Mesodermal cell (in vitro differentiated cells): Measurements from ENCODE around the gene AP1S2. TPM values are rescaled to one million over a fixed set of nuclear protein-coding genes. Genes with fewer than 3 reads are reported as not detected.
"Not testable (repeated sequence)": the region's sequence is repeated elsewhere in the genome, so short reads cannot be mapped to it uniquely, and the experiment has no call there.

Source experiments
- H3K27ac ChIP-seq: 2 replicates; pipeline ENCODE4 v1.7.0; 2013; ENCODE audit warnings: mild to moderate bottlenecking, low read depth, low read length, moderate library complexity; ENCODE audit not compliant: severe bottlenecking
- H3K36me3 ChIP-seq: 2 replicates; pipeline ENCODE4 v1.7.1; 2013; ENCODE audit warnings: mild to moderate bottlenecking, low read length, moderate library complexity; ENCODE audit not compliant: control insufficient read depth, insufficient read depth
- H3K4me1 ChIP-seq: one replicate; pipeline ENCODE4 v1.7.1; 2013; ENCODE audit warnings: mild to moderate bottlenecking, low read length; ENCODE audit not compliant: insufficient read depth, control insufficient read depth, poor library complexity, severe bottlenecking
- H3K4me3 ChIP-seq: 2 replicates; pipeline ENCODE4 v1.7.0; 2013; ENCODE audit warnings: low read length, control low read depth, mild to moderate bottlenecking; ENCODE audit not compliant: insufficient read depth, poor library complexity, severe bottlenecking; ENCODE audit errors: extremely low read depth
- H3K9me3 ChIP-seq: 2 replicates; pipeline ENCODE4 v1.7.1; 2013; ENCODE audit warnings: mild to moderate bottlenecking, low read length, moderate library complexity; ENCODE audit not compliant: control insufficient read depth
- WGBS, 2 experiments: methylation state at CpG; one replicate each; pipeline ENCODE4 v1.1.5; 2013; ENCODE audit warnings: missing lambda C conversion rate in 2 of 2; ENCODE audit not compliant: insufficient coverage in 2 of 2; 5-methylcytosine and 5-hydroxymethylcytosine counted together
- polyA plus RNA-seq, 2 experiments: library from polyadenylated mRNA; stranded (reverse); fragments of 50-300 nt; gene quantifications; one replicate each; pipeline ENCODE4 v1.2.3, GENCODE V29; 2013

AP1S2 gene
- 133 TPM for polyA plus RNA-seq (2013, experiment 1 of 2)
- 145 TPM for polyA plus RNA-seq (2013, experiment 2 of 2)

- H3K4me3 ChIP-seq: peak within 1 kb of the TSS; percentile 62
- H3K27ac ChIP-seq: peak within 1 kb of the TSS; percentile 66
- peaks cover 7% of the 10 kb centered on the region for H3K36me3 ChIP-seq
- H3K4me1 ChIP-seq: peaks cover 6% of the 10 kb centered on the region
- 0% methylated on average over 23 to 40 of the region's 85 CpGs for WGBS, 2 experiments
- no peaks in the 10 kb centered on the region for H3K9me3 ChIP-seq
Measured at GRCh38 chrX:15854712-15855567, at the start of gene AP1S2. Gene AP1S2 (minus strand): TSS chrX:15854813. CDS start chrX:15852524, 2,289 bp downstream.

- no peaks in the 10 kb centered on the region for H3K36me3 ChIP-seq
- no peak overlapping the region for H3K4me3 ChIP-seq
- H3K4me1 ChIP-seq: no peaks in the 10 kb centered on the region
- H3K27ac ChIP-seq: no peak overlapping the region
- WGBS, 2 experiments: 100% methylated on average over 1 of the region's 5 CpGs; no CpG with 5 or more reads in 1 of the 2 experiments
- H3K9me3 ChIP-seq: no peaks in the 10 kb centered on the region
Measured at GRCh38 chrX:15903186-15903681, 48.6 kb upstream of the AP1S2 start.

- H3K27ac ChIP-seq: no peak overlapping the region
- no peaks in the 10 kb centered on the region for H3K4me1 ChIP-seq
- WGBS, 2 experiments: 95% methylated on average over 3 of the region's 4 CpGs; no CpG with 5 or more reads in 1 of the 2 experiments
- no peaks in the 10 kb centered on the region for H3K9me3 ChIP-seq
- H3K4me3 ChIP-seq: no peak overlapping the region
- H3K36me3 ChIP-seq: no peaks in the 10 kb centered on the region
Measured at GRCh38 chrX:15895334-15895733, 40.7 kb upstream of the AP1S2 start.

GRCh38 chrX:15894724-15895123, 40.1 kb upstream of the AP1S2 start:
- no peaks in the 10 kb centered on the region for H3K36me3 ChIP-seq
- no peak overlapping the region for H3K27ac ChIP-seq
- H3K4me1 ChIP-seq: no peaks in the 10 kb centered on the region
- no peak overlapping the region for H3K4me3 ChIP-seq
- WGBS, 2 experiments: 100% methylated on average over 1 of the region's 3 CpGs; no CpG with 5 or more reads in 1 of the 2 experiments
- H3K9me3 ChIP-seq: no peaks in the 10 kb centered on the region

- no CpG with 5 or more reads among the region's 2 CpGs for WGBS, 2 experiments
- Histone ChIP-seq H3K4me1 (peaks cover 6% of the 10 kb centered on the region), H3K27ac (no peak overlapping the region), H3K4me3 (no peak overlapping the region), H3K9me3 (no peaks in the 10 kb centered on the region), H3K36me3 (no peaks in the 10 kb centered on the region)
Measured at GRCh38 chrX:15890463-15890862, 35.9 kb upstream of the AP1S2 start.

- Histone ChIP-seq H3K36me3 (no peaks in the 10 kb centered on the region), H3K27ac (no peak overlapping the region), H3K4me1 (peaks cover 6% of the 10 kb centered on the region), H3K9me3 (no peaks in the 10 kb centered on the region), H3K4me3 (no peak overlapping the region)
- 74 to 87% methylated on average over 3 to 5 of the region's 5 CpGs for WGBS, 2 experiments
Measured at GRCh38 chrX:15888062-15888461, 33.4 kb upstream of the AP1S2 start.

GRCh38 chrX:15883540-15883863, 28.9 kb upstream of the AP1S2 start:
- no peaks in the 10 kb centered on the region for H3K36me3 ChIP-seq
- H3K27ac ChIP-seq: no peak overlapping the region
- no peak overlapping the region for H3K4me3 ChIP-seq
- H3K4me1 ChIP-seq: peaks cover 9% of the 10 kb centered on the region
- H3K9me3 ChIP-seq: peaks cover 3% of the 10 kb centered on the region
- WGBS, 2 experiments: 100% methylated on average over 1 of the region's 3 CpGs; no CpG with 5 or more reads in 1 of the 2 experiments

- Histone ChIP-seq H3K4me1 (peaks cover 9% of the 10 kb centered on the region), H3K27ac (no peak overlapping the region), H3K36me3 (no peaks in the 10 kb centered on the region), H3K9me3 (peaks cover 3% of the 10 kb centered on the region), H3K4me3 (no peak overlapping the region)
- WGBS, 2 experiments: 50 to 80% methylated on average over 2 to 3 of the region's 5 CpGs
Measured at GRCh38 chrX:15882704-15883539, 28.3 kb upstream of the AP1S2 start.

- no peak overlapping the region for H3K4me3 ChIP-seq
- no peaks in the 10 kb centered on the region for H3K36me3 ChIP-seq
- peaks cover 9% of the 10 kb centered on the region for H3K4me1 ChIP-seq
- WGBS, 2 experiments: 60 to 67% methylated on average over 1 of the region's 2 CpGs
- peaks cover 3% of the 10 kb centered on the region for H3K9me3 ChIP-seq
- H3K27ac ChIP-seq: no peak overlapping the region
Measured at GRCh38 chrX:15881381-15881897, 26.8 kb upstream of the AP1S2 start.

- WGBS, 2 experiments: 83% methylated on average over 1 of the region's 1 CpG; no CpG with 5 or more reads in 1 of the 2 experiments
- not testable (repeated sequence) for H3K9me3 ChIP-seq, H3K36me3 ChIP-seq, H3K4me1 ChIP-seq, H3K27ac ChIP-seq, H3K4me3 ChIP-seq
Measured at GRCh38 chrX:15877914-15878313, 23.3 kb upstream of the AP1S2 start.
